BE2C (cell line): ENCODE measurements around the gene KATNAL1.

Source experiments
- DNase-seq: peaks from one replicate; pipeline ENCODE4 v3.0.0-alpha.2; 2020
- H3K27me3 ChIP-seq: fragments of 250-450 bp; sonication (Bioruptor Pico); 2 replicates; pipeline ENCODE4 v1.5.1; 2020; ENCODE audit warnings: mild to moderate bottlenecking
- H3K36me3 ChIP-seq: fragments of 250-450 bp; sonication (Bioruptor Pico); 2 replicates; pipeline ENCODE4 v1.5.1; 2020; ENCODE audit warnings: mild to moderate bottlenecking
- H3K4me1 ChIP-seq: fragments of 250-450 bp; sonication (Bioruptor Pico); 2 replicates; pipeline ENCODE4 v1.5.1; 2020
- H3K4me3 ChIP-seq: 2 replicates; pipeline ENCODE4 v1.5.1; 2011; ENCODE audit warnings: low read depth, low read length
- H3K9me3 ChIP-seq: fragments of 250-450 bp; sonication (Bioruptor Pico); 2 replicates; pipeline ENCODE4 v1.5.1; 2020
- TF ChIP-seq, protein P1 (sequence below): IDR thresholded peaks from 2 replicates; pipeline ENCODE4 v1.5.1; 2012; ENCODE audit warnings: mild to moderate bottlenecking, low read depth, low read length

KATNAL1 gene

DNA sequence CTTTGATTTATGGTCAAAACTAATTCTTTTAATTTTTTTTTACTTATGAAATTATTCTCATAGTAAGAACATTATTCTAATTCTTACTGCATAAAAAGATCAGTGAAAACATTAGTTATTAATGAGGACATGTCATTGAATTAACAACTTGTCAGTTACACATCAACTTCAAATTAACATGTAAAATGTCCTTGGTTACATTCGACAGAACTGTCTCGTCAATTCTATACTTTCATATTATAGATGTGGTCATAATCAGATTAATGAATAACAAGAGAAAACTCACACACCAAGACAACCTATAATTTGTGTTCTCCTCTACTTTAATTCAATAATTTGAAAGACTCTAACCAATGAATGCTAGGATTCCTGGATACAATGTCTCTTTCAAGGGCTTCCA lies 66.7 kb downstream of the KATNAL1 start:
- TF ChIP-seq, protein P1, sequence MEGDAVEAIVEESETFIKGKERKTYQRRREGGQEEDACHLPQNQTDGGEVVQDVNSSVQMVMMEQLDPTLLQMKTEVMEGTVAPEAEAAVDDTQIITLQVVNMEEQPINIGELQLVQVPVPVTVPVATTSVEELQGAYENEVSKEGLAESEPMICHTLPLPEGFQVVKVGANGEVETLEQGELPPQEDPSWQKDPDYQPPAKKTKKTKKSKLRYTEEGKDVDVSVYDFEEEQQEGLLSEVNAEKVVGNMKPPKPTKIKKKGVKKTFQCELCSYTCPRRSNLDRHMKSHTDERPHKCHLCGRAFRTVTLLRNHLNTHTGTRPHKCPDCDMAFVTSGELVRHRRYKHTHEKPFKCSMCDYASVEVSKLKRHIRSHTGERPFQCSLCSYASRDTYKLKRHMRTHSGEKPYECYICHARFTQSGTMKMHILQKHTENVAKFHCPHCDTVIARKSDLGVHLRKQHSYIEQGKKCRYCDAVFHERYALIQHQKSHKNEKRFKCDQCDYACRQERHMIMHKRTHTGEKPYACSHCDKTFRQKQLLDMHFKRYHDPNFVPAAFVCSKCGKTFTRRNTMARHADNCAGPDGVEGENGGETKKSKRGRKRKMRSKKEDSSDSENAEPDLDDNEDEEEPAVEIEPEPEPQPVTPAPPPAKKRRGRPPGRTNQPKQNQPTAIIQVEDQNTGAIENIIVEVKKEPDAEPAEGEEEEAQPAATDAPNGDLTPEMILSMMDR, result no peak
- no peaks in the 10 kb centered on the region for H3K27me3 ChIP-seq
- no peak overlapping the region for H3K4me3 ChIP-seq

DNA sequence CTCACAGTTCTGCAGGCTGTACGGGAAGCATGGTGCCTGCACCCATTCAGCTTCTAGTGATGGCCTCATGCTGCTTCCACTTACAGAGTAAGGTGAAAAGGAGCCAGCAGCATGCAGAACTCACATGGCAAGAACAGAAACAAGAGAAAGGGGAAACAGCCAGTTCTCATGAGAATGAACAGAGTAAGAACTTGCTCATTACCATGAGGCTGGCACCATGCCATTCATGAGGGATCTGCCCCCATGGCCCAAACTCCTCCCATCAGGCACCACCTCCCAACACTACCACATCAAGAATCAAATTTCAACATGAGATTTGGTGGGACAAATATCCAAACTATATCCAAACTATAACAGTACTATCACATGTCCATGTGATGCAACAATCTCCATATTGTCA lies 72.1 kb downstream of the KATNAL1 start:
- TF ChIP-seq, protein P1, result no peak
- DNase-seq, result no peak
- Histone ChIP-seq H3K4me1 (peaks cover 15% of the 10 kb centered on the region), H3K27me3 (no peaks in the 10 kb centered on the region), H3K9me3 (no peaks in the 10 kb centered on the region), H3K4me3 (no peak overlapping the region), H3K36me3 (peaks cover 11% of the 10 kb centered on the region)

More for the DNA sequence above, 66.7 kb downstream of the KATNAL1 start:
- H3K9me3 ChIP-seq, result no peaks in the 10 kb centered on the region
- H3K4me1 ChIP-seq, result peaks cover 4% of the 10 kb centered on the region; the same call in 1 of the 2 replicates
- no peaks in the 10 kb centered on the region for H3K36me3 ChIP-seq
- DNase-seq, result no peak

DNA sequence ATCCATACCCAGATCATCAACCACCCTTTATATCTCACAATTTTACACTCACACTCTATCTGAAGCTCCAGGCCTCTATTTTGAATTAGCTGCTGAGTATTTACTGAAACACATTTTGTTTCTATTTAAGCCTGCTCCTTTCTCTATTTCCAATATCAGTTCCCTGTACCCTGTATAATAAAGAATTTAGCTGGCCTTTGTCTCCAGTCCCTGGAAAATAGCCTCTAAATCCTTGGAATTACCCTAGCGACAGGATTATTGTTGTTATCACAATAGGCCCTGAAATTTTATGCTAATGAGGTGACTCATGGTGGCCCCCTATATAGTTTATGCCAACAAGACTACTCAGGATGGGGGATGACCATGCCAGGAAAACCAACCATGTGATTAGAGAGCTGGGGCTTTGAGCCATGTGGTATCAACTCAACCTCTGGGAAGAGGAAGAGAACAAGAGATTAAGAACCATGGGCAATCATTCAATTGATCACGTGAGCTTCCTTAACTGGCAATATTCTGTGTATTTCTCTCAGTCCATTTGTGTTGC lies 72.7 kb downstream of the KATNAL1 start:
- TF ChIP-seq, protein P1, result no peak
- H3K9me3 ChIP-seq, result no peaks in the 10 kb centered on the region
- H3K36me3 ChIP-seq, result peaks cover 14% of the 10 kb centered on the region
- peaks cover 15% of the 10 kb centered on the region for H3K4me1 ChIP-seq
- no peak overlapping the region for H3K4me3 ChIP-seq
- no peak for DNase-seq
- no peaks in the 10 kb centered on the region for H3K27me3 ChIP-seq

DNA sequence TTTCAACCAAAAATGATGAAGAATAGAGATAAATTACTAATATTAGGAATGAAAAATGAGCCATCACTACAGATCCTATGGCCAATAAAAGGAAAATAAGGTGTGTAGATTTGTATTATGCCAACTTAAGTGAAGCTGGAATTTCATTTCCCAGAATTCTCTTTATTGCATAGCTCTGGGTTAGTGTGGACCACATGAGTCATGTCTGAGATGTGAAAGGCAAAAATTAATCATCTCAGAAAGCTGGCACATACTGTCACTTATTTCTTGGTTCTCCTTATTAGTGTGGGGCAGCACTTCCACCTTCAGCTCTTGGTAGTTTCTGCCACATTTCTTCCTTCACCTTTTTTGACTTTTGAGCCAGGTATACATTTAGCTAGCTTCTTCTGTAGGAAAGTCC lies 82.6 kb downstream of the KATNAL1 start:
- DNase-seq, result no peak
- no peaks in the 10 kb centered on the region for H3K27me3 ChIP-seq
- peaks cover 4% of the 10 kb centered on the region; the same call in 1 of the 2 replicates for H3K36me3 ChIP-seq
- H3K9me3 ChIP-seq, result no peaks in the 10 kb centered on the region
- no peak overlapping the region for H3K4me3 ChIP-seq
- no peaks in the 10 kb centered on the region for H3K4me1 ChIP-seq
- TF ChIP-seq, protein P1, result no peak

DNA sequence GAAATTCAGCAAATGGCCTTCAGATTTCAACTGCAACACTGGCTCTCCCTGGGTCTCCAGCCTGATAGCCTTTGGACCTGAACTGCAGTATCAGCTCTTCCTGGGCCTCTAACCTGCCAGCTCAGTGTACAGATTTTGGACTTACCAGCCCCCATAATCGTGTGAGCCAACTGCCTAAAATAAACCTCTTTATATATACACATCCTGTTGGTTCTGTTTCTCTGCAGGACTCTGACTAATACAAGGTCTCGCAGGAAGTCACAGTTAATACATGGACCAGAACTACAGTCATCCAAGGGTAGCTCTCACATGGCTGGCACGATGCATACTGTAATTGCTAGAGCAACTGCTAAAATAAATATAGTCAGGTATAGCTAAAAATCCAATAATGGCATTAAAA lies 85.1 kb downstream of the KATNAL1 start:
- Histone ChIP-seq H3K9me3 (no peaks in the 10 kb centered on the region), H3K4me3 (no peak overlapping the region), H3K27me3 (no peaks in the 10 kb centered on the region), H3K36me3 (peaks cover 4% of the 10 kb centered on the region), H3K4me1 (no peaks in the 10 kb centered on the region)
- no peak for DNase-seq
- TF ChIP-seq, protein P1, result no peak

DNA sequence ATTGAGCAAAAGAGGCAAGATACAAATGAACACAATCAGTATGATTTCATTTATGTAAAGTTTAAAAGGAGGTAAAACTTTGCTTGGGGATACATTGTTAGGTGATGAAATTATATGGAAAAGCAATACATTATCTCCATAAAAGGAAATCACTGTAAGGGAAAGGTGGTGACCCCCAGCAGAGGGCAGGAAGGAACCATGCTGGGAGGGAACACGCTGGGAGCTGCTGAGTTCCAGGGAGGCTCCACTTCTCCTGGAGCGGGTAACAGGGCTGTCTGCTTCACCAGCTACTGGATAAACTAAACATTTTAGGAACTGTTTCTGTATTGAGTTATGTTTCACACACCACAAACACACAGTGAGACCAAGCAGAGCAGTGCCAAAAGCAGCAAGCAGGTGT lies 91.2 kb downstream of the KATNAL1 start:
- no peak for DNase-seq
- no peaks in the 10 kb centered on the region; the same call in none of the 2 replicates for H3K36me3 ChIP-seq
- TF ChIP-seq, protein P1, result peak; percentile 19; the same call in 1 of the 2 replicates
- no peaks in the 10 kb centered on the region for H3K27me3 ChIP-seq
- H3K4me3 ChIP-seq, result no peak overlapping the region
- no peaks in the 10 kb centered on the region for H3K9me3 ChIP-seq
- no peaks in the 10 kb centered on the region for H3K4me1 ChIP-seq
